Thyroid gland (tissue), 4 donors: ENCODE measurements around the gene TBC1D5. TPM values are rescaled to one million over a fixed set of nuclear protein-coding genes. Genes with fewer than 3 reads are reported as not detected.

ENCODE experiments used
- DNase-seq, 2 donors: peaks; one replicate each; pipeline ENCODE4 v3.0.0-alpha.2; 2019
- H3K27ac ChIP-seq, 3 donors: fragments of 200-600 bp; sonication (generic); 1 replicate in 2 of 3; 2 replicates in 1 of 3; pipeline ENCODE4 v1.5.1; 2016 to 2019; ENCODE audit warnings: mild to moderate bottlenecking in 1 of 3, moderate library complexity in 1 of 3
- H3K27me3 ChIP-seq: fragments of 200-600 bp; sonication (generic); one replicate; pipeline ENCODE4 v1.5.1; 2019
- H3K36me3 ChIP-seq, 2 donors: fragments of 200-600 bp; sonication (generic); one replicate each; pipeline ENCODE4 v1.5.1; 2016 to 2019
- H3K4me1 ChIP-seq, 2 donors: fragments of 200-600 bp; sonication (generic); one replicate each; pipeline ENCODE4 v1.5.1; 2017 to 2019
- H3K4me3 ChIP-seq, 3 donors: fragments of 200-600 bp; sonication (generic); replicated peaks in 1 of 3; 1 replicate in 2 of 3; 2 replicates in 1 of 3; pipeline ENCODE4 v1.5.1; 2016; ENCODE audit warnings: mild to moderate bottlenecking in 1 of 3
- H3K9me3 ChIP-seq: fragments of 200-600 bp; sonication (generic); one replicate; pipeline ENCODE4 v1.5.1; 2017
- POLR2A ChIP-seq, 2 donors: fragments of 450-650 bp; IDR thresholded peaks; one replicate each; pipeline ENCODE4 v1.6.1; 2017; ENCODE audit warnings: antibody characterized with exemption in 2 of 2, mild to moderate bottlenecking in 2 of 2, moderate library complexity in 1 of 2
- whole genome bisulfite sequencing, 2 donors: methylation state at CpG; one replicate each; pipeline ENCODE4 v1.1.5; 2017; 5-methylcytosine and 5-hydroxymethylcytosine counted together
- intact Hi-C: fragments of 100-400 bp; cut with DNase I; formaldehyde crosslinking; loops from one replicate; pipeline ENCODE4 v1.15.1; 2023
- total RNA-seq, 4 donors: library from RNA; depleted of rRNA; stranded (reverse); fragments of >200 nt; gene quantifications; one replicate each; pipeline ENCODE4 v1.2.3, GENCODE V29; 2016
- TF ChIP-seq, protein P1 (sequence below), 6 experiments: fragments of 200-600 bp in 3 of 6; fragments of 450-650 bp in 3 of 6; sonication (generic) in 3 of 6; IDR thresholded peaks; one replicate each; pipeline ENCODE4 v1.5.1; 2016 to 2019; ENCODE audit warnings: antibody characterized with exemption in 6 of 6, mild to moderate bottlenecking in 2 of 6, inconsistent platforms in 1 of 6, moderate library complexity in 1 of 6

TBC1D5 gene
- total RNA-seq, 4 donors from 2014 or later: 115 to 141 (median 133) TPM

GRCh38 chr3:17580901-17581300 is 161.5 kb downstream of the TBC1D5 start:
- WGBS, 2 donors: 91 to 96% methylated on average over 4 of the region's 4 CpGs

GRCh38 chr3:17579289-17580031 is 163.0 kb downstream of the TBC1D5 start:
- Histone ChIP-seq H3K27me3 (no peaks in the 10 kb centered on the region), H3K4me3 (no peak overlapping the region), H3K9me3 (no peaks in the 10 kb centered on the region), H3K36me3 (no peaks in the 10 kb centered on the region), H3K4me1 (no peaks in the 10 kb centered on the region), H3K27ac (no peak overlapping the region)
- DNase-seq: no peak
- intact Hi-C loops: no loop called here
- TF ChIP-seq, protein P1, sequence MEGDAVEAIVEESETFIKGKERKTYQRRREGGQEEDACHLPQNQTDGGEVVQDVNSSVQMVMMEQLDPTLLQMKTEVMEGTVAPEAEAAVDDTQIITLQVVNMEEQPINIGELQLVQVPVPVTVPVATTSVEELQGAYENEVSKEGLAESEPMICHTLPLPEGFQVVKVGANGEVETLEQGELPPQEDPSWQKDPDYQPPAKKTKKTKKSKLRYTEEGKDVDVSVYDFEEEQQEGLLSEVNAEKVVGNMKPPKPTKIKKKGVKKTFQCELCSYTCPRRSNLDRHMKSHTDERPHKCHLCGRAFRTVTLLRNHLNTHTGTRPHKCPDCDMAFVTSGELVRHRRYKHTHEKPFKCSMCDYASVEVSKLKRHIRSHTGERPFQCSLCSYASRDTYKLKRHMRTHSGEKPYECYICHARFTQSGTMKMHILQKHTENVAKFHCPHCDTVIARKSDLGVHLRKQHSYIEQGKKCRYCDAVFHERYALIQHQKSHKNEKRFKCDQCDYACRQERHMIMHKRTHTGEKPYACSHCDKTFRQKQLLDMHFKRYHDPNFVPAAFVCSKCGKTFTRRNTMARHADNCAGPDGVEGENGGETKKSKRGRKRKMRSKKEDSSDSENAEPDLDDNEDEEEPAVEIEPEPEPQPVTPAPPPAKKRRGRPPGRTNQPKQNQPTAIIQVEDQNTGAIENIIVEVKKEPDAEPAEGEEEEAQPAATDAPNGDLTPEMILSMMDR (IDR thresholded peaks at IDR 0.05): no peak
- TF ChIP-seq POLR2A (IDR thresholded peaks at IDR 0.05): no peak
- WGBS, 2 donors: 91 to 94% methylated on average over 3 of the region's 3 CpGs

More at GRCh38 chr3:17580901-17581300, 161.5 kb downstream of the TBC1D5 start:
- Histone ChIP-seq H3K36me3 (no peaks in the 10 kb centered on the region), H3K4me3 (no peak overlapping the region), H3K4me1 (no peaks in the 10 kb centered on the region), H3K27me3 (no peaks in the 10 kb centered on the region), H3K9me3 (no peaks in the 10 kb centered on the region), H3K27ac (no peak overlapping the region)
- intact Hi-C loops: no loop called here
- DNase-seq: no peak
- TF ChIP-seq POLR2A (IDR thresholded peaks at IDR 0.05): no peak
- TF ChIP-seq, protein P1 (IDR thresholded peaks at IDR 0.05): no peak

DNA sequence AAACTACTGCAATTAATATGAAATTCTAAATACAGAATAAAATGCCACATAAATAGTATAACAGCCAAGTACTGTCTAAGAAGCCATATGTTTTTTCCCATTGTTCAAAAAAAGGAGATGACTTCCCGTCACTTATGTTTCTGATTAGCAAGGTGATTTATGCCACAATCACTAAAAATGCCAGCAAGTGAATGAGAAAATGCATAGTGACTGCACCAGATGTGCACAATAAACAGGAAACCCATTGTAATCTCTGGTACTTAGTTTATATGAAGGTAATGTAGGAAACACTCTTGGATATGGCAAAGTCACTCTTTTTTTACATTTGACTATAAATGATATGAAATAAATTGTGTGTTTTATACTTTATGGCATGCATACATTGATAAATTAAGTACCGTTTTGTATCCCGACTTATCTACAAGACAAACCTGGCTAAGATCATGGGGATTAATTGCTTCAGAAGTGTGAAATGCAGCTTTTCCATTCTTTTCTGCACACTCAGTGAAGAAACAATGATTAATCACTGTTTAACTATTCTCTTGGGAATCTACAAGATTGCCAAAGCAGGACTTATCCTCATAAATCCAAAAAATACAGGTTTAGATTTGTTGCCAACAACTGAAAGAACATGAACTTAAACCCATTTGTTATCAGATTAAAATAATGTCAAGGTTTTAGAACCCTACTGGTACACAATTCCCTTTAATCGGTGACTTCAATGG is 164.5 kb downstream of the TBC1D5 start:
- DNase-seq: no peak
- Histone ChIP-seq H3K9me3 (no peaks in the 10 kb centered on the region), H3K36me3 (no peaks in the 10 kb centered on the region), H3K4me1 (no peaks in the 10 kb centered on the region), H3K4me3 (no peak overlapping the region), H3K27ac (no peak overlapping the region), H3K27me3 (no peaks in the 10 kb centered on the region)
- 78 to 89% methylated on average over 4 of the region's 4 CpGs for WGBS, 2 donors
- intact Hi-C loops: no loop called here
- no peak for TF ChIP-seq POLR2A (IDR thresholded peaks at IDR 0.05)
- TF ChIP-seq, protein P1 (IDR thresholded peaks at IDR 0.05): no peak

GRCh38 chr3:17573396-17573795 is 169.0 kb downstream of the TBC1D5 start:
- Histone ChIP-seq H3K27me3 (no peaks in the 10 kb centered on the region), H3K27ac (no peak overlapping the region), H3K9me3 (no peaks in the 10 kb centered on the region), H3K4me3 (no peak overlapping the region), H3K4me1 (no peaks in the 10 kb centered on the region), H3K36me3 (no peaks in the 10 kb centered on the region)
- intact Hi-C loops: no loop called here
- TF ChIP-seq, protein P1 (IDR thresholded peaks at IDR 0.05): no peak
- TF ChIP-seq POLR2A (IDR thresholded peaks at IDR 0.05): no peak
- WGBS, 2 donors: 86 to 96% methylated on average over 1 of the region's 1 CpG
- no peak for DNase-seq

- no peaks in the 10 kb centered on the region for H3K36me3 ChIP-seq
- 90 to 97% methylated on average over 1 of the region's 1 CpG for WGBS, 2 donors
These were observed 170.7 kb downstream of the TBC1D5 start for GRCh38 chr3:17571686-17572085.

More at GRCh38 chr3:17571686-17572085, 170.7 kb downstream of the TBC1D5 start:
- no peak for TF ChIP-seq POLR2A (IDR thresholded peaks at IDR 0.05)
- TF ChIP-seq, protein P1 (IDR thresholded peaks at IDR 0.05): no peak
- Histone ChIP-seq H3K27ac (no peak overlapping the region), H3K4me1 (no peaks in the 10 kb centered on the region), H3K4me3 (no peak overlapping the region), H3K27me3 (no peaks in the 10 kb centered on the region), H3K9me3 (no peaks in the 10 kb centered on the region)
- intact Hi-C loops: no loop called here
- DNase-seq: no peak
